Measurements from ENCODE around the gene AP3S2.
"Not testable (repeated sequence)": the region's sequence is repeated elsewhere in the genome, so short reads cannot be mapped to it uniquely, and the experiment has no call there.

AP3S2 gene

GRCh38 chr15:89863918-89864317 is 29.9 kb downstream of the AP3S2 start:
- DNase-seq = no peak

DNA sequence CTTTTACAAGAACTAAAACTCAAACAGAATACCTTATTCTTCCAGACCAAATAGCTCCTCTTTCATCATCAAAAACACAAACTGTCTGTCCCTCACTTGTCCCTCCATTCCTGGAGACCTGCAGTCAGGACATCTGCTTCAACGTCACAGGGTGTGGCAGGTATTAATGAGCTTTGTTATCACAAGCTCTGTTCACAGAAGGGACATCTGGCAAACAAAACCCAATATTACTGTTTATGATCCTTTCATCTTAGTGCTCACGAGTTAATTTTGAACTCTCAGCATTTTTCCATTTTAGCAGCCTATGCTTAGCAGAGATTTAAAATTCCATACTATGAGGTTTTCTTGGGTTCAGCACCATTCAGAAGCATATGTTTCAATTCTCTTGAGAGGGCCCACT is 32.9 kb downstream of the AP3S2 start:
- DNase-seq = no peak

DNA sequence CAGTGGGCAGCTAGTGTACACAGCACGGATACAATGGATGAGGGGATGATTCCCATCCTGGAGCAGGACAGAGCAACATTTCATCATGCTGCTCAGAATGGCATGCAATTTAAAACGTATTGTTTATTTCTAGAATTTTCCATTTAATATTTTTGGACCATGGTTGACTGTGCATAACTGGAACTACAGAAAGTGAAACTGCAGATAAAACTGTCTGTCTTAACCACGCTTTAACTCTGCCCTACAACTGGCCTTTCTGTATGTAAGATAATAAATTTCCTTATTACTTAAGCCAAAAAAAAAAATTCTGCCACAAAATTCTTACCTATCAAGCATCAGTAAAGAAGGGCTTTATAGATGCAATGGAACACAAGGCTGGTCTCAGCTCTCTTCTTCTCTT is 33.4 kb downstream of the AP3S2 start:
- DNase-seq = no peak

- DNase-seq = no peak
Observed at GRCh38 chr15:89858661-89859458, 34.9 kb downstream of the AP3S2 start.

- DNase-seq = no peak
Observed at GRCh38 chr15:89857673-89858072, 36.1 kb downstream of the AP3S2 start.

DNA sequence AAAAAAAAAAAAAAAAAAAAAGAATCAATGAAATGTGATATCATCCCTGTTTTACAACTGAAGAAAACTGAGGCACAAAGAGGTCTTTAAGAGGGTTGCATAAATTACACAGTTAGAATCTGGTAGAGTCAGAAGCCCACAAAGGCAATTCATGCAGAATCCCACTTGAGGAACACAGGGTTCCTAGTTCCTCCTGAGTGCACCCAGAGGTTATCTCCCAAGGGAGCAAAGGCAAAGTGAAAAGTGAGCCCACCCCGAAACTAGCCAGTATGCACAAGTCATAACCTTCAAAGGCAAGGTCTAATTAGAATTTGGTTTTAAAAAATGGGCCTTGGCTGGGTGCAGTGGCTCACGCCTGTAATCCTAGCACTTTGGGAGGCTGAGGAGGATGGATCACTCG is 37.8 kb downstream of the AP3S2 start:
- no peak for DNase-seq

GRCh38 chr15:89854863-89855262 is 38.9 kb downstream of the AP3S2 start:
- DNase-seq = not testable (repeated sequence)

GRCh38 chr15:89852342-89852995 is 41.3 kb downstream of the AP3S2 start:
- no peak for DNase-seq

DNA sequence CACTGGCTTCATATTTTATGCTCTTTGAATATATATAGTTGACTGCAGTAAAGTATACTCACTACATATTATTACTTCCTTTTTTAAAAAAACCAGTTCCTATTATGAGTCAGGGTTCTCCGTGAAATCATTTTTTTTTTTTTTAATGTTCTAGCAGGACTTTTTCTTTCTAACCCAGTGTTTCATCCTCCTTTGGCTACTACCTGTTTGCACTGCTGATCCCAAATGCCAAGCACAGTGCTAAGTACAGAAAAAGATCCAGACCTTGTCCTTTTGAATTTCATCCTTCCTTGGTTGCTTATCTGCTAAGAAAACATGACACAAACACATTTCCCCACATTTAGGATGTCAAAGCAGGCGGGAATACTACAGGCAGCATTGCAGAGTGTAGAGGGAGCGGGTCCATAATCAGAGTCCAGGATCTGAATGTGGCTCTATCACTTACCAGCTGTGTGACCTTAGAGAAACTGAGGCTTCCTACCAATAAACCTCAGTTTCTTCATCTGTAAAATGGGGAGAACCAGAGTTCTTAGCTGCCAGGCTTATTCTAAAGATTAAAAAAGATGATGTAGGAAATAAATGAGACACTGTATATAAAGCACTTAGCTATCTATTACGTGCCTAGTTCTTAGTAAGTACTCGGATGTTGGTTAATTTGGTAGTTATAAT is 42.0 kb downstream of the AP3S2 start:
- no peak for DNase-seq

GRCh38 chr15:89848970-89849292 is 44.9 kb downstream of the AP3S2 start:
- DNase-seq = no peak

GRCh38 chr15:89847101-89847500 is 46.7 kb downstream of the AP3S2 start:
- no peak for DNase-seq

- no peak for DNase-seq
Observed at GRCh38 chr15:89845305-89845893, 48.4 kb downstream of the AP3S2 start.

DNA sequence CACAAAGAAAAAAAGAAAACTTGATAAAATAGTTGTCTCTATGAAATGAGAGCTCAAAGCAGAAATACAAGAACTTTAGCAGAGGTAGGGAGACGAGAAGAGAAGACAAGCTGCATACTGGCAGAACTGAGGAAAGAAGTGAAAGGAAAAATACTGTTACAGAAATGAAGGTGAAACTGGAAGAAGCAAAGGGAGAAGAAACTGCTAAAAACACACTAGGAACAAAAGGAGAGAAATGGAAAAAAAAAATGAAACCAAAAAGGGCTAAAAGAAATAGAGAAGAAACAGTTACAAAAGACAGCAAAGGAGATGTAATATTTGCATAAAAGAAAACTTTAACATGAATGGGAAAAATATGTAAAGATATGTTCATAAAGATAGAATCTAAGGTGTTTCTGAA is 51.8 kb downstream of the AP3S2 start:
- DNase-seq = no peak

- no peak for DNase-seq
Observed at GRCh38 chr15:89841306-89841705, 52.5 kb downstream of the AP3S2 start.

DNA sequence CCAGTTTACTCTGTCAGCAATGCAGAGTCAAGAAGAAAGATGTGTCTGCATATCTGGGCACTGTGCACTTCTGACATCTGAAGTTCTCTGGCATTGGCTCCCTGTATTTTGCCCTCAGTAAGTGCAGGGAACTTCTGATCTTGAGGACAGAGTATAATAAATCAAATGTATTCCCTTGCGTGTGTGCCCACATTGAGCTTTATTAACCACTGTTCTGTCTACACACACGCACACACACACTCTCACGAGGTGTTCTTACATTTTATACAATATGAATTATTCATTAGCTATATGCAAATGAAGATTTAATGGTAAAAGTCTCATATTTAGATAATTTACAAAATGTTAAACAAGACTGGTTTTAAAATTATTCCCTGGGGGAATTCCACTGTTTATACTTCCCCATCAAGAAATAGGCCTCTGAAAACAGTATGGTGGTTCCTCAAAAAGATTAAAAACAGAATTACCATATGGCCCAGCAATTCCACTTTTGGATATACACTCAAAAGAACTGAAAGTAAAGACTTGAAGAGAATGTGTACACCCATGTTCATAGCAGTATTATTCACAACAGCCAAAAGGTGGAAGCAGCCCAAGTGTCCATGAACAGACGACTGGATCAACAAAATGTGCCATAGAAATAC is 54.5 kb downstream of the AP3S2 start:
- DNase-seq = no peak

GRCh38 chr15:89837830-89838178 is 56.0 kb downstream of the AP3S2 start:
- no peak for DNase-seq

- no peak for DNase-seq
Observed at GRCh38 chr15:89837134-89837829, 56.5 kb downstream of the AP3S2 start.

DNA sequence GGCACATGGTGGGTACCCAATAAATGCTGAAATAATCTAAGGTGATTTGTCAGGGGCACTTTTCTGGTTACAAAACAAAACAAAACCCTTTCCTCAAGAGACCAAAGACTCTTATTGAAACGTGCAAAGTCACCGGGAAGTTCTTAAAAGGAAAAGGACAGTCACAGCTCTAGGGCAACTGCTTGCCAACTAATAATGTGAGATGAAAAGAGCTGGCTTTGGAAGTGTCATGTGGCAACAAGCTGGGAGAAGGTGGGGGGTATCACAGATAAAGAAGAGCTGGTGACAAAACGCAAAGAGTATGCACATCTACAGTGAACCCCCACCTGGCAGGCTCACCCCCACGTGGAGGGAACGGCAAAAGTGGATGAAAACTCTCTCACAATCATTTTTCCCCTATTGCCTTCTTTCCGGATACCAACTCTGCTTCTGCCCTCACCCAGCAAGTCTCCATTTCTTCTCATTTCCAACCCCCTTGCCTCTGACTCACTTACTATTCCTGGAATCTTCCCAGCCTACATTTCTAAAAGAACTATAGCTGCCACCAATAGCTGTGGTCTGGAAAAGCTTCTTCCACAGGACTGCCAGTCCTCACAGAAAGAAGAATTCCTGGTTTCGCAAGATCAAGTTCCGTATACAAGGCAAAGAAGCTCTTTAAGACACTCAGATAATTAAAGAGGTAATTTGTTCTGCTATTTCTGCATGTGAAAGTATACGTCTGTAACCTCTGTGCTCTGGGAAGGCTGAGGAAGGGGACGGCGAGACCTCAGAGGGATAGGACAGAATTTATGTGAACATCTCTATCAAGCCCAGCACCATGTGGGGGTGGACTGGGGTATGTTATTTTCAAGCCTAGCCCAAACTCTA is 57.3 kb downstream of the AP3S2 start:
- no peak for DNase-seq

DNA sequence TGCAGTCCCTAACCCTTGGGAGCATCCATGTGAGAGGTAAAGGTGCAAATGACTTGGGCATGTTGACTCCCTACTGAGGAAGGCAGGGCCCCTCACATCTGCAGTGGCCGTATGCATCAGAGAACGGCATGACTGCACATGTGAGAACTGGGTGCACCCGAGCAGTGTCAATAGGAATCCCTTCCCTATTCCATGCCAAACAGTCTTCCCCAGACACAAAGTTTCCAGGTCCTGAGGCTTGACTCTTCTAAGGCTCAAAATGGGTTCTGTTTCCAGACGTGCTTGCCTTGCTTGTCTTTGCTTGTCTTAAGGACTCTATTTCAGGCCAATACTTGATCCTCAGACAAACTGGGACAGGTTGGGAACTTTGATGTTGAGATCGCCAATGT is 58.6 kb downstream of the AP3S2 start:
- no peak for DNase-seq

DNA sequence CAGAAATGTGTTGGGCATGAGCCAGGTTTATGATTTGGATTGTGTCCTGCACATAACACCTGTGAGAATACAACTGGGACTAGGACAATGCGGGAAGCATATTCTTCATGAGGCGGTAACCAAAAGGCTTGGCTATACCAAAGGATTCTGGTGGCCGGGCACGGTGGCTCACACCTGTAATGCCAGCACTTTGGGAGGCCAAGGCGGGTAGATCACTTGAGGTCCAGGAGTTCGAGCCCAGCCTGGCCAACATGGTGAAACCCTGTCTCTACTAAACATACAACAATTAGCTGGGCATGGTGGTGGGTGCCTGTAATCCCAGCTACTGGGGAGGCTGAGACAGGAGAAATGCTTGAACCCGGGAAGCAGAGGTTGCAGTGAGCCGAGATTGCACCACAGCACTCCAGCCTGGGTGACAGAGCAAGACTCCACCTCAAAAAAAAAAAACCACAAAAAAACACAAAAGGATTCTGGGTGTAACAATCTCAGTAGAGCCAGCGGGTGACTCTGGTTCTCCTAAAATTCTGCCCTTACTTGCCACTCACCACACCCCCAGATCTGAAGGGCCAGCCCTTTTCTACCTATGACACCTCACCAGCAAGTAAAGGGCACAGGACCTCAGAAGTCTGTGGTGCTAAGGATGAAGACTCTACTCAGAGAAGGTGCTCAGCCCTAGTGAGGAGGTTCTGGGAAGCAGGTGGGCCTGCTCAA is 59.2 kb downstream of the AP3S2 start:
- DNase-seq = not testable (repeated sequence)

DNA sequence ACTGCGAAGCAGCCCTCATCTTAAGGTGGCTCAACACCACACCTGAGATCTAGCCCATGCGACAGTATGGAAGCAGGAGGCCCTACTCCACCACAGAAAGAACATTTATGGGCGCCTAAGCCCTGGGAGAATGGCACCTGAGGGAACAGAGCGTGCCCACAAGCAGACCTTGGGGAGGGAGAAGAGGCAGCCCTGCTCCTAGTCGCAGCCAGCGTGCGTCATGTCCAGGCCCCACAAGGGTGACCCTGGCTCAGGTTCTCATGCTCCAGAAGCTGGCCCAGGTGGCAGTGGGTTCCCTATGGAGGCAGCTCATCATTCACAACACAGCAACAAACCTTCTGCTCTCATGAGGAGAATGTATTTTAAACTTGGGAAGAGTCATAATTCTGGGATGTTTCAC is 59.8 kb downstream of the AP3S2 start:
- no peak for DNase-seq

Data from NCI-H774 (cell line).